ENCODE results near the gene MLX.
"Not testable (repeated sequence)": the region's sequence is repeated elsewhere in the genome, so short reads cannot be mapped to it uniquely, and the experiment has no call there.

Gene MLX

DNA sequence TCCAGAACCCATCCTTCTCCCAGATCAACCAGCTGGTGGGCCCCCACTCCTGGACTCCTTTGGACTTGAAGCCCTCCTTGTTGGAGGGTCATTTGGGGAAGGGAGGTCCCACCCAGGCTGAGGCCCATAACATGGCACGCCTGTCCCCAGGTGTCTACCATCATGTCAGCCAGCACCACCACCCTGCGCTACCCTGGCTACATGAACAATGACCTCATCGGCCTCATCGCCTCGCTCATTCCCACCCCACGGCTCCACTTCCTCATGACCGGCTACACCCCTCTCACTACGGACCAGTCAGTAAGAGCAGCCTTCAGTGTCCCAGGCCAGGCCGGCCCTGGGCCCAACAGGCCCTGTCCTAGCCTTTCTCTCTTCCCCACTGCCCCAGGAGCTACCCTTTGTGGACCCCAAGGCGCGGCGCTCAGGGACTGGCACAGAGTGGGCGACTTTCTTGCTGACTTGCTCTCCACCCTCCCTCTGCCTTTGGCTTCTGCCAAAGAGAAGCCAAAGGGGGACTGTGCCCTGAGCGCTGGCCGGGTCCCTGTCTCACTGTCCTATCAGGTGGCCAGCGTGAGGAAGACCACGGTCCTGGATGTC is 46.9 kb downstream of the MLX start:
- peaks cover 26% of the 10 kb centered on the region for H3K79me2 ChIP-seq (ENCODE audit: insufficient read depth, low read length)
- H3K9ac ChIP-seq (ENCODE audit: low read depth, low read length, poor library complexity, severe bottlenecking) = no peak overlapping the region
- H3K4me2 ChIP-seq (ENCODE audit: low read depth, low read length, poor library complexity, severe bottlenecking) = no peak overlapping the region
- H3F3A ChIP-seq (ENCODE audit: low read depth) = no peaks in the 10 kb centered on the region
- peaks cover 3% of the 10 kb centered on the region for H4K20me1 ChIP-seq (ENCODE audit: insufficient read depth, low read length, poor library complexity, severe bottlenecking)
- peaks cover 31% of the 10 kb centered on the region; the same call in 1 of the 2 replicates for H3K36me3 ChIP-seq (ENCODE audit: insufficient read depth, low read length)
- peaks cover 5% of the 10 kb centered on the region for H3K4me1 ChIP-seq (ENCODE audit: insufficient read depth, low read length, poor library complexity, severe bottlenecking)
- H2AFZ ChIP-seq (ENCODE audit: low read length) = no peak overlapping the region
- no peaks in the 10 kb centered on the region for H3K9me2 ChIP-seq (replicated peaks; ENCODE audit: low read depth, low read length)
- TF ChIP-seq EZH2phosphoT487 (IDR thresholded peaks at IDR 0.05; ENCODE audit: borderline replicate concordance) = no peak
- TF ChIP-seq, protein P1, sequence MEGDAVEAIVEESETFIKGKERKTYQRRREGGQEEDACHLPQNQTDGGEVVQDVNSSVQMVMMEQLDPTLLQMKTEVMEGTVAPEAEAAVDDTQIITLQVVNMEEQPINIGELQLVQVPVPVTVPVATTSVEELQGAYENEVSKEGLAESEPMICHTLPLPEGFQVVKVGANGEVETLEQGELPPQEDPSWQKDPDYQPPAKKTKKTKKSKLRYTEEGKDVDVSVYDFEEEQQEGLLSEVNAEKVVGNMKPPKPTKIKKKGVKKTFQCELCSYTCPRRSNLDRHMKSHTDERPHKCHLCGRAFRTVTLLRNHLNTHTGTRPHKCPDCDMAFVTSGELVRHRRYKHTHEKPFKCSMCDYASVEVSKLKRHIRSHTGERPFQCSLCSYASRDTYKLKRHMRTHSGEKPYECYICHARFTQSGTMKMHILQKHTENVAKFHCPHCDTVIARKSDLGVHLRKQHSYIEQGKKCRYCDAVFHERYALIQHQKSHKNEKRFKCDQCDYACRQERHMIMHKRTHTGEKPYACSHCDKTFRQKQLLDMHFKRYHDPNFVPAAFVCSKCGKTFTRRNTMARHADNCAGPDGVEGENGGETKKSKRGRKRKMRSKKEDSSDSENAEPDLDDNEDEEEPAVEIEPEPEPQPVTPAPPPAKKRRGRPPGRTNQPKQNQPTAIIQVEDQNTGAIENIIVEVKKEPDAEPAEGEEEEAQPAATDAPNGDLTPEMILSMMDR (conservative IDR thresholded peaks at IDR 0.05; ENCODE audit: low read length) = no peak
- no peak overlapping the region for H3K4me3 ChIP-seq (ENCODE audit: low read length, poor library complexity, severe bottlenecking)
- H3K9me3 ChIP-seq (ENCODE audit: insufficient read depth, low read depth, low read length) = no peaks in the 10 kb centered on the region
- H3K27me3 ChIP-seq (ENCODE audit: insufficient read depth, low read length, poor library complexity, severe bottlenecking) = no peaks in the 10 kb centered on the region

DNA sequence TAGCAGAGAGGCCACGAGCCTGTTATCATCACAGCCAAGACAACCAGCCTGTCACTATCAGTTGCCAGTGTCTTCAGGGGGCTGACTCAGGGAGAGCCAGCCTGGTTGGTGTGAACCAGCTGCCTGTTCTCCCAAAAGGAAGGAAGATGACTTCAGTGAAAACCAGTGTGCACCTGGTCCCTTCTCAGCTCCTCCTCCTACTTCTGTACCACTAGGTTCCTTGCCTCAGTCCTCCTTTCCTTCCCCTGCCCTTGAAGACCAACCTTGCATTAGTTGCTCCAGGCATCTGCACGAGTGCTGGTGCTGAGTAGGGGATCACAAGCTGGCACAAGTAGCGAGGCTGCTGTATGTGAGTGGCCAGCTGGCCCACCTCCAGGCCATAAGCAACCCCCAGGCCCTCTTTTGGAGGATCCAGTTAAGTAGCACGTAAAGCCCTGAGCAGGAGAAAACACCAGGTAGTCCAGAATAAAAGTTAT is 51.1 kb downstream of the MLX start:
- Histone ChIP-seq H3F3A (ENCODE audit: low read depth) (no peaks in the 10 kb centered on the region), H3K27me3 (ENCODE audit: insufficient read depth, low read length, poor library complexity, severe bottlenecking) (no peaks in the 10 kb centered on the region), H4K20me1 (ENCODE audit: insufficient read depth, low read length, poor library complexity, severe bottlenecking) (no peaks in the 10 kb centered on the region), H3K9me3 (ENCODE audit: insufficient read depth, low read depth, low read length) (no peaks in the 10 kb centered on the region), H3K79me2 (ENCODE audit: insufficient read depth, low read length) (no peaks in the 10 kb centered on the region), H3K4me2 (ENCODE audit: low read depth, low read length, poor library complexity, severe bottlenecking) (peak overlapping the region; percentile 21), H3K36me3 (ENCODE audit: insufficient read depth, low read length) (peaks cover 20% of the 10 kb centered on the region; the same call in 1 of the 2 replicates), H2AFZ (ENCODE audit: low read length) (no peak overlapping the region), H3K4me3 (ENCODE audit: low read length, poor library complexity, severe bottlenecking) (no peak overlapping the region), H3K9ac (ENCODE audit: low read depth, low read length, poor library complexity, severe bottlenecking) (peak overlapping the region; percentile 12), H3K9me2 (replicated peaks; ENCODE audit: low read depth, low read length) (no peaks in the 10 kb centered on the region), H3K4me1 (ENCODE audit: insufficient read depth, low read length, poor library complexity, severe bottlenecking) (peaks cover 6% of the 10 kb centered on the region)
- TF ChIP-seq, protein P1 (conservative IDR thresholded peaks at IDR 0.05; ENCODE audit: low read length) = no peak
- no peak for TF ChIP-seq EZH2phosphoT487 (IDR thresholded peaks at IDR 0.05; ENCODE audit: borderline replicate concordance)

DNA sequence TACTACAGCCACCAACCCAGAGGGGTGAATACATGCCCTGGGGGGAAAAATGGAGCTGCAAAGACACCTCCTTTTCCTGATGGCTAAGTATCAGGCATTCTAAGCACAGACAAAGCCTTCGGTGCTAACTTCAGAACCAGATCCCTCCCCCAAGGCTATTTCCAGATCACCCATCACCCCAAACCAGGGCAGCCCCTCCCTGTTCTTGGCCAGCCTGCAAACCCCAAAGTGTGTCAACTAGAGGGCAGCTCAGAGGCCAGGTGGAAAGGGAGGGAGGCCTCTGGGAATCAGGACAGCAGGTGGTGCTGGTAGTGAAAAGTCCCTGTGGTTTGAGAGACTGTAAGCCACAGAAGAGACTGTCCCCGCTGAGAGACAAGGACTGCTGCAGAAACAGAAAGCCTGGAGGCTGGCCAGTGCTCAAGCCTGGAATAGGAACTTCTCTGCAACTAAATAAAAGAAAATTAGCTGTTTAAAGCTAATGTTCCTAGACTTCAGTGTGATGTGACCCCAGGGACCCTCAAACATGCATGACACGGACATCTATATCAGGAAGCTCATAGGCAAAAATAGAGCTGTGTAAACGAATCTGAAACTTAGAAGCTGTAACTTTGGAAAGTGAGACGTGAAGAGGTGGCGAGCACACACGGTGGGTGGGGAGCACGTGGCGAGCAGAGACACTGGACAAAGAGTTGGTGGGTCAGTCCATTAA is 51.7 kb downstream of the MLX start:
- H3K4me1 ChIP-seq (ENCODE audit: insufficient read depth, low read length, poor library complexity, severe bottlenecking) = peaks cover 6% of the 10 kb centered on the region
- H4K20me1 ChIP-seq (ENCODE audit: insufficient read depth, low read length, poor library complexity, severe bottlenecking) = no peaks in the 10 kb centered on the region
- H2AFZ ChIP-seq (ENCODE audit: low read length) = no peak overlapping the region
- H3K79me2 ChIP-seq (ENCODE audit: insufficient read depth, low read length) = no peaks in the 10 kb centered on the region
- H3K27me3 ChIP-seq (ENCODE audit: insufficient read depth, low read length, poor library complexity, severe bottlenecking) = no peaks in the 10 kb centered on the region
- H3K4me2 ChIP-seq (ENCODE audit: low read depth, low read length, poor library complexity, severe bottlenecking) = peak overlapping the region; percentile 21
- H3K9ac ChIP-seq (ENCODE audit: low read depth, low read length, poor library complexity, severe bottlenecking) = peak overlapping the region; percentile 12
- TF ChIP-seq, protein P1 (conservative IDR thresholded peaks at IDR 0.05; ENCODE audit: low read length) = peak; percentile 37; the same call in 1 of the 2 replicates
- no peak for TF ChIP-seq EZH2phosphoT487 (IDR thresholded peaks at IDR 0.05; ENCODE audit: borderline replicate concordance)
- H3K36me3 ChIP-seq (ENCODE audit: insufficient read depth, low read length) = peaks cover 17% of the 10 kb centered on the region; the same call in 1 of the 2 replicates
- H3K4me3 ChIP-seq (ENCODE audit: low read length, poor library complexity, severe bottlenecking) = no peak overlapping the region
- H3K9me3 ChIP-seq (ENCODE audit: insufficient read depth, low read depth, low read length) = no peaks in the 10 kb centered on the region
- no peaks in the 10 kb centered on the region for H3F3A ChIP-seq (ENCODE audit: low read depth)
- no peaks in the 10 kb centered on the region for H3K9me2 ChIP-seq (replicated peaks; ENCODE audit: low read depth, low read length)

DNA sequence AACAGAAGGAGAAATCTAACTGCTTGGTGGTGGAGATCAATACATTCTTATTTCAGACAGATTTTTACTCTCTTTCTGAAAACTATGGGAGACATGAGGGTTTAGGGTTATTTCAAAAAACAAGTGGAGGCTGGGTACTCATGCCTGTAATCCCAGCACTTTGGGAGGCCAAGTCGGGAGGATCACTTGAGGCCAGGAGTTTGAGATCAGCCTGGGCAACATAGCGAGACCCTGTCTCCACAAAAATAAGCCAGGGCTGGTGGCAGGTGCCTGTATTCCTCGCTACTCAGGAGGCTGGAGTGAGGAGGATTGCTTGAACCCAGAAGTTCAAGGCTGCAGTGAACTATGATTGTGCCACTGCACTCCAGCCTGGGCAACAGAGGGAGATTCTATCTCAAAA is 55.1 kb downstream of the MLX start:
- H3K36me3 ChIP-seq (ENCODE audit: insufficient read depth, low read length); H3K9me2 ChIP-seq (replicated peaks; ENCODE audit: low read depth, low read length); H3K9me3 ChIP-seq (ENCODE audit: insufficient read depth, low read depth, low read length); H3K4me3 ChIP-seq (ENCODE audit: low read length, poor library complexity, severe bottlenecking); H2AFZ ChIP-seq (ENCODE audit: low read length); H3F3A ChIP-seq (ENCODE audit: low read depth); H3K27me3 ChIP-seq (ENCODE audit: insufficient read depth, low read length, poor library complexity, severe bottlenecking); H3K4me2 ChIP-seq (ENCODE audit: low read depth, low read length, poor library complexity, severe bottlenecking); H4K20me1 ChIP-seq (ENCODE audit: insufficient read depth, low read length, poor library complexity, severe bottlenecking); H3K4me1 ChIP-seq (ENCODE audit: insufficient read depth, low read length, poor library complexity, severe bottlenecking); H3K79me2 ChIP-seq (ENCODE audit: insufficient read depth, low read length); H3K9ac ChIP-seq (ENCODE audit: low read depth, low read length, poor library complexity, severe bottlenecking): not testable (repeated sequence)
